OCI-LY7 (cell line): ENCODE data around the gene ITGA7.

Experiments used
- EZH2phosphoT487 ChIP-seq: fragments of 200-600 bp; sonication (generic); IDR thresholded peaks from 2 replicates; pipeline ENCODE4 v1.6.1; 2018; ENCODE audit warnings: low read depth, borderline replicate concordance, mild to moderate bottlenecking, mixed run types, antibody characterized with exemption, low read length, moderate library complexity, mixed read lengths
- TF ChIP-seq, protein P1 (sequence below): fragments of 200-600 bp; sonication (generic); conservative IDR thresholded peaks from 2 replicates; pipeline ENCODE4 v1.5.1; 2014; ENCODE audit warnings: mild to moderate bottlenecking, antibody characterized with exemption, low read length, moderate library complexity, mixed read lengths

DNA sequence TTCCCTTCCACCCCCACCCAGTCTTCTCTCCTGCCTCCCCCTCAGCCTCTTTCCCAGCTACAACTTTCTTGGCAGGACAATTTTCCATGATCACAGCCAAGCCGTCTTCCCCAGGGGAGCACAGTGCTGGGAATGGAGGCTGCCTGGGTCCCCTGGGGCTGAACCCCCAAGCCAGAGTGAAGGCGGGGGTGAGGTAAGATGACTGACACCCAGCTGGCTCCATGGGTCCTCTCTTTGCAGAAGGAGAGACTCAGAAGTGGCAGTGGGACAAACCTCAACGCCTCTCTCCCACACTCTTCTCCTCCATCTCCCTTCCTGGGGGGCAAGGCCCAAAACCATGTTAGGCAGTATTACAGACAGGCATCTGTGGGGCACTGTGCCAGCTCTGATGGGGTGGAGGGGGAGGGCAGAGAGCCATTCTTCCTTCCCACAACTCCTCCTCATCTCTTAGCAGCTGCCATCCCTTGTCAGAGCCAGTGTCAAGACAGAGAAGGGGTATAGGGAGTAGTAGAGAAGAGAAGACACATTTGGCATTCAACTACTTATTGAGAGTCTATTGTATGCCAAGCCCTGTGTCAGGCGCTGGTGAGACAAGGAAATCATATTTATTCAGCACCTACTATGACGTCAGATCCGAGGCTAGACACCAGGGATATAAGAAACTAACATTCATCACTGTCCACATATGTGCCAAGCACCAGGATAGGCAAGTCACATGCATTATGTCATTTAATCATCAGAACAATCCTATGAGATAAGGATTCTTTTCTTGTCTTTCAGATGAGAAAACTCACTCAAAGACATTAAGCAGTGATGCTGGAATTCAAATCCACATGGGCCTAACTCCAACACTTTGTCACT lies 3.6 kb downstream of the ITGA7 start:
- TF ChIP-seq, protein P1, sequence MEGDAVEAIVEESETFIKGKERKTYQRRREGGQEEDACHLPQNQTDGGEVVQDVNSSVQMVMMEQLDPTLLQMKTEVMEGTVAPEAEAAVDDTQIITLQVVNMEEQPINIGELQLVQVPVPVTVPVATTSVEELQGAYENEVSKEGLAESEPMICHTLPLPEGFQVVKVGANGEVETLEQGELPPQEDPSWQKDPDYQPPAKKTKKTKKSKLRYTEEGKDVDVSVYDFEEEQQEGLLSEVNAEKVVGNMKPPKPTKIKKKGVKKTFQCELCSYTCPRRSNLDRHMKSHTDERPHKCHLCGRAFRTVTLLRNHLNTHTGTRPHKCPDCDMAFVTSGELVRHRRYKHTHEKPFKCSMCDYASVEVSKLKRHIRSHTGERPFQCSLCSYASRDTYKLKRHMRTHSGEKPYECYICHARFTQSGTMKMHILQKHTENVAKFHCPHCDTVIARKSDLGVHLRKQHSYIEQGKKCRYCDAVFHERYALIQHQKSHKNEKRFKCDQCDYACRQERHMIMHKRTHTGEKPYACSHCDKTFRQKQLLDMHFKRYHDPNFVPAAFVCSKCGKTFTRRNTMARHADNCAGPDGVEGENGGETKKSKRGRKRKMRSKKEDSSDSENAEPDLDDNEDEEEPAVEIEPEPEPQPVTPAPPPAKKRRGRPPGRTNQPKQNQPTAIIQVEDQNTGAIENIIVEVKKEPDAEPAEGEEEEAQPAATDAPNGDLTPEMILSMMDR, result no peak
- no peak for TF ChIP-seq EZH2phosphoT487
